Fibroblast of lung (primary cell): ENCODE data around the gene MSH3.

ENCODE experiments used
- EZH2 ChIP-seq: IDR thresholded peaks from 2 replicates; pipeline ENCODE4 v1.5.1; 2012; ENCODE audit warnings: low read length, control low read depth, mild to moderate bottlenecking; ENCODE audit errors: missing control alignments
- TF ChIP-seq, protein P1 (sequence below), 2 donors: IDR thresholded peaks in 1 of 2; conservative IDR thresholded peaks in 1 of 2; 1 replicate in 1 of 2; 2 replicates in 1 of 2; pipeline ENCODE4 v1.5.1; 2011 to 2012; ENCODE audit warnings: low read length in 2 of 2, control low read depth in 1 of 2, inconsistent platforms in 1 of 2, low read depth in 1 of 2, mild to moderate bottlenecking in 1 of 2

DNA sequence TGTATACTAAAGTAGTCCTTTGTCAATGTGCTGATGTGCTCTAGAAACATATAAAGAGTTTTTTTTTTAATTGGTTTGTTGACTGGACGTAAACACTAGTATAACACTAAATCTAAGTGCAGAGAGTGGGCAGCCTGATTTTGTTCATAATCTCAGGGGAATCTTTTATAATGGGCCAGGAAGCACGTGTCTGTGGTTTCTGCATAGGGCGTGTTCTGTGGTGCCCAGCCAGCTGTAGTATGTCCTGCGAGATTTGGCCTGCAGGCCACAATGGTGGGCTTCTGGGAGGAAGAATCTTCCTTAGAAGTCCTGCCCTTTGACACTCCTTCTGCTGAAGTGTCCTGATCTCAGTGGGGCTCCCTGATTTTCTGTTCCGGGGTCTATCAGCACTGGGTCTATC is 49.3 kb downstream of the MSH3 start:
- TF ChIP-seq EZH2, result no peak
- TF ChIP-seq, protein P1, sequence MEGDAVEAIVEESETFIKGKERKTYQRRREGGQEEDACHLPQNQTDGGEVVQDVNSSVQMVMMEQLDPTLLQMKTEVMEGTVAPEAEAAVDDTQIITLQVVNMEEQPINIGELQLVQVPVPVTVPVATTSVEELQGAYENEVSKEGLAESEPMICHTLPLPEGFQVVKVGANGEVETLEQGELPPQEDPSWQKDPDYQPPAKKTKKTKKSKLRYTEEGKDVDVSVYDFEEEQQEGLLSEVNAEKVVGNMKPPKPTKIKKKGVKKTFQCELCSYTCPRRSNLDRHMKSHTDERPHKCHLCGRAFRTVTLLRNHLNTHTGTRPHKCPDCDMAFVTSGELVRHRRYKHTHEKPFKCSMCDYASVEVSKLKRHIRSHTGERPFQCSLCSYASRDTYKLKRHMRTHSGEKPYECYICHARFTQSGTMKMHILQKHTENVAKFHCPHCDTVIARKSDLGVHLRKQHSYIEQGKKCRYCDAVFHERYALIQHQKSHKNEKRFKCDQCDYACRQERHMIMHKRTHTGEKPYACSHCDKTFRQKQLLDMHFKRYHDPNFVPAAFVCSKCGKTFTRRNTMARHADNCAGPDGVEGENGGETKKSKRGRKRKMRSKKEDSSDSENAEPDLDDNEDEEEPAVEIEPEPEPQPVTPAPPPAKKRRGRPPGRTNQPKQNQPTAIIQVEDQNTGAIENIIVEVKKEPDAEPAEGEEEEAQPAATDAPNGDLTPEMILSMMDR (conservative IDR thresholded peaks at IDR 0.05 in 1 of 2, IDR thresholded peaks at IDR 0.05 in 1 of 2; ENCODE audit: low read depth in 1 of 2, low read length in 2 of 2), result no peak
